Keratinocyte (primary cell): ENCODE measurements around the gene PSMF1. TPM values are rescaled to one million over a fixed set of nuclear protein-coding genes. Genes with fewer than 3 reads are reported as not detected.

Source experiments
- DNase-seq: peaks from one replicate; pipeline ENCODE4 v3.0.0-alpha.2; 2011; ENCODE audit warnings: low read depth, missing footprints, low spot score
- FAIRE-seq: peaks from 2 replicates; lab custom pipeline; 2011; peaks lifted over from hg19 to GRCh38; lab: Jason Lieb, UNC
- H2AFZ ChIP-seq: 2 replicates; pipeline ENCODE4 v1.6.0; 2012; ENCODE audit warnings: low read length, control low read depth, inconsistent platforms; ENCODE audit not compliant: control insufficient read depth
- H3K27ac ChIP-seq: 2 replicates; pipeline ENCODE4 v1.5.1; 2011; ENCODE audit warnings: low read length; ENCODE audit not compliant: control insufficient read depth, insufficient read depth
- H3K27me3 ChIP-seq: 3 replicates; pipeline ENCODE4 v1.6.0; 2011; ENCODE audit warnings: low read length; ENCODE audit not compliant: control insufficient read depth, insufficient read depth; ENCODE audit errors: extremely low read depth
- H3K36me3 ChIP-seq, 2 experiments: 2 replicates in 1 of 2; 3 replicates in 1 of 2; pipeline ENCODE4 v1.5.1; 2011; ENCODE audit warnings: low read length in 2 of 2, mild to moderate bottlenecking in 1 of 2; ENCODE audit not compliant: control insufficient read depth in 2 of 2, insufficient read depth in 2 of 2; ENCODE audit errors: extremely low read depth in 1 of 2
- H3K4me1 ChIP-seq: 3 replicates; pipeline ENCODE4 v1.5.1; 2011; ENCODE audit warnings: low read length; ENCODE audit not compliant: control insufficient read depth, insufficient read depth; ENCODE audit errors: extremely low read depth
- H3K4me2 ChIP-seq: 3 replicates; pipeline ENCODE4 v1.6.0; 2011; ENCODE audit warnings: low read depth, low read length; ENCODE audit not compliant: control insufficient read depth, insufficient read depth; ENCODE audit errors: extremely low read depth
- H3K4me3 ChIP-seq, 3 experiments: fragments of 200-600 bp in 1 of 3; sonication (generic) in 1 of 3; 2 replicates in 2 of 3; 3 replicates in 1 of 3; pipeline ENCODE4 v1.5.1; 2011 to 2016; ENCODE audit warnings: low read length in 3 of 3, mild to moderate bottlenecking in 3 of 3, control low read depth in 2 of 3, inconsistent platforms in 1 of 3, low read depth in 1 of 3, mixed read lengths in 1 of 3, mixed run types in 1 of 3, moderate library complexity in 1 of 3; ENCODE audit not compliant: control insufficient read depth in 2 of 3, insufficient read depth in 2 of 3; ENCODE audit errors: extremely low read depth in 1 of 3
- H3K79me2 ChIP-seq: 2 replicates; pipeline ENCODE4 v1.6.0; 2012; ENCODE audit warnings: low read length; ENCODE audit not compliant: control insufficient read depth, insufficient read depth
- H3K9ac ChIP-seq: 3 replicates; pipeline ENCODE4 v1.6.0; 2011; ENCODE audit warnings: low read length; ENCODE audit not compliant: control insufficient read depth, insufficient read depth; ENCODE audit errors: extremely low read depth
- H3K9me1 ChIP-seq: 3 replicates; pipeline ENCODE4 v1.6.0; 2011; ENCODE audit warnings: low read length; ENCODE audit not compliant: control insufficient read depth, insufficient read depth; ENCODE audit errors: extremely low read depth
- H3K9me3 ChIP-seq: 2 replicates; pipeline ENCODE4 v1.5.1; 2012; ENCODE audit warnings: low read depth, low read length; ENCODE audit not compliant: control insufficient read depth
- H4K20me1 ChIP-seq: 3 replicates; pipeline ENCODE4 v1.6.0; 2011; ENCODE audit warnings: low read length; ENCODE audit not compliant: control insufficient read depth, insufficient read depth; ENCODE audit errors: extremely low read depth
- CTCF ChIP-seq, 3 experiments: IDR thresholded peaks in 1 of 3; conservative IDR thresholded peaks in 1 of 3; optimal IDR thresholded peaks in 1 of 3; 2 replicates in 2 of 3; 3 replicates in 1 of 3; pipeline versions ENCODE3 to v1.5.1; 2011; ENCODE audit warnings: low read length in 3 of 3, mild to moderate bottlenecking in 3 of 3, moderate library complexity in 2 of 3, control low read depth in 1 of 3, inconsistent platforms in 1 of 3; ENCODE audit not compliant: insufficient read depth in 2 of 3; ENCODE audit errors: extremely low read depth in 1 of 3
- EZH2 ChIP-seq: IDR thresholded peaks from one replicate; pipeline ENCODE4 v1.6.1; 2012; ENCODE audit warnings: inconsistent platforms, mild to moderate bottlenecking, low read length, moderate library complexity
- dilution Hi-C: fragments of 300-500 bp; cut with MboI; formaldehyde crosslinking; loops from one replicate; pipeline ENCODE4 v1.7.0; 2020; ENCODE audit warnings: low sequenced_read_pairs; ENCODE audit not compliant: extremely low pct_ligation_motif_present
- polyA plus RNA-seq, 5 experiments: library from polyadenylated mRNA; depleted of rRNA in 3 of 5; stranded (reverse) in 3 of 5; stranded (forward) in 1 of 5; unstranded in 1 of 5; fragments of >200 nt; gene quantifications; 1 replicate in 1 of 5; 2 replicates in 3 of 5; 3 replicates in 1 of 5; pipeline versions ENCODE4 v1.2.1 to v1.2.3, GENCODE V29; 2011 to 2012; ENCODE audit warnings: missing spikeins in 2 of 5, low read depth in 1 of 5, low replicate concordance in 1 of 5

Gene PSMF1
- polyA plus RNA-seq, 1 donor (not counting 4 experiments of a cell fraction or from before 2014, with no cell fraction given) = 58.5 TPM

- Histone ChIP-seq H3K4me1 (no peaks in the 10 kb centered on the region), H3K36me3 (no peaks in the 10 kb centered on the region), H3K9me1 (no peaks in the 10 kb centered on the region), H3K27me3 (no peaks in the 10 kb centered on the region), H3K9ac (no peak overlapping the region), H3K4me2 (no peak overlapping the region), H3K27ac (no peak overlapping the region), H3K9me3 (no peaks in the 10 kb centered on the region), H3K4me3 (no peak overlapping the region), H2AFZ (no peak overlapping the region), H4K20me1 (no peaks in the 10 kb centered on the region), H3K79me2 (no peaks in the 10 kb centered on the region)
- dilution Hi-C loops = no loop called here
- no peak for TF ChIP-seq EZH2
- no peak for TF ChIP-seq CTCF (optimal IDR thresholded peaks at IDR 0.05 in 1 of 3, IDR thresholded peaks at IDR 0.05 in 1 of 3, conservative IDR thresholded peaks at IDR 0.05 in 1 of 3; ENCODE audit: extremely low read depth in 1 of 3, insufficient read depth in 2 of 3, low read length in 3 of 3)
- no peak for DNase-seq
- FAIRE-seq = no peak
Observed at GRCh38 chr20:1102016-1102415, 16.4 kb upstream of the PSMF1 start.

- H3K9me3 ChIP-seq = no peaks in the 10 kb centered on the region
- no peak for FAIRE-seq
- no peak for DNase-seq
- dilution Hi-C loops = no loop called here
- H3K4me3 ChIP-seq = no peak overlapping the region
- H3K79me2 ChIP-seq = no peaks in the 10 kb centered on the region
- no peaks in the 10 kb centered on the region for H3K27me3 ChIP-seq
- no peak for TF ChIP-seq EZH2
- no peak for TF ChIP-seq CTCF (optimal IDR thresholded peaks at IDR 0.05 in 1 of 3, IDR thresholded peaks at IDR 0.05 in 1 of 3, conservative IDR thresholded peaks at IDR 0.05 in 1 of 3; ENCODE audit: extremely low read depth in 1 of 3, insufficient read depth in 2 of 3, low read length in 3 of 3)
- H3K4me2 ChIP-seq = no peak overlapping the region
- H3K27ac ChIP-seq = no peak overlapping the region
- no peaks in the 10 kb centered on the region for H4K20me1 ChIP-seq
- H3K9me1 ChIP-seq = no peaks in the 10 kb centered on the region
- no peak overlapping the region for H2AFZ ChIP-seq
- no peaks in the 10 kb centered on the region for H3K36me3 ChIP-seq
- no peak overlapping the region for H3K9ac ChIP-seq
- no peaks in the 10 kb centered on the region for H3K4me1 ChIP-seq
Observed at GRCh38 chr20:1103751-1104150, 14.7 kb upstream of the PSMF1 start.
